Cerebellar nuclear complex (tissue), 1 donor: ENCODE data around the gene TNFAIP8L3.
"Not testable (repeated sequence)": the region's sequence is repeated elsewhere in the genome, so short reads cannot be mapped to it uniquely, and the experiment has no call there.

Experiments used
- DNase-seq, 2 experiments: peaks; one replicate each; lab custom pipeline; 2025; lab: John Stamatoyannopoulos, UW

Gene TNFAIP8L3

GRCh38 chr15:51094606-51095569 is at the start of gene TNFAIP8L3:
Gene TNFAIP8L3, minus strand, starts transcription at chr15:51094906. Its CDS starts 311 bp downstream, at chr15:51094595.
- DNase-seq: no peak

- no peak for DNase-seq
Measured at GRCh38 chr15:51144021-51144532, 49.4 kb upstream of the TNFAIP8L3 start.

GRCh38 chr15:51140347-51140746 is 45.6 kb upstream of the TNFAIP8L3 start:
- not testable (repeated sequence) for DNase-seq

GRCh38 chr15:51139091-51139490 is 44.4 kb upstream of the TNFAIP8L3 start:
- DNase-seq: no peak

GRCh38 chr15:51137880-51138430 is 43.2 kb upstream of the TNFAIP8L3 start:
- DNase-seq: no peak

GRCh38 chr15:51137024-51137423 is 42.3 kb upstream of the TNFAIP8L3 start:
- DNase-seq: no peak

GRCh38 chr15:51135276-51135675 is 40.6 kb upstream of the TNFAIP8L3 start:
- no peak for DNase-seq

- no peak for DNase-seq
Measured at GRCh38 chr15:51134416-51135199, 39.9 kb upstream of the TNFAIP8L3 start.

GRCh38 chr15:51133140-51133765 is 38.5 kb upstream of the TNFAIP8L3 start:
- no peak for DNase-seq

GRCh38 chr15:51132384-51133139 is 37.9 kb upstream of the TNFAIP8L3 start:
- DNase-seq: no peak

- DNase-seq: no peak
Measured at GRCh38 chr15:51131596-51132290, 37.0 kb upstream of the TNFAIP8L3 start.

GRCh38 chr15:51130344-51130743 is 35.6 kb upstream of the TNFAIP8L3 start:
- DNase-seq: no peak

GRCh38 chr15:51129535-51130188 is 35.0 kb upstream of the TNFAIP8L3 start:
- no peak for DNase-seq

- no peak for DNase-seq
Measured at GRCh38 chr15:51128701-51129100, 34.0 kb upstream of the TNFAIP8L3 start.

GRCh38 chr15:51126842-51127241 is 32.1 kb upstream of the TNFAIP8L3 start:
- DNase-seq: no peak

GRCh38 chr15:51123002-51123401 is 28.3 kb upstream of the TNFAIP8L3 start:
- DNase-seq: not testable (repeated sequence)

- no peak for DNase-seq
Measured at GRCh38 chr15:51121631-51122225, 27.0 kb upstream of the TNFAIP8L3 start.

- no peak for DNase-seq
Measured at GRCh38 chr15:51121118-51121517, 26.4 kb upstream of the TNFAIP8L3 start.

- DNase-seq: no peak
Measured at GRCh38 chr15:51119120-51119519, 24.4 kb upstream of the TNFAIP8L3 start.
